Neutrophil (primary cell): ENCODE results near the gene FLYWCH1.

Source experiments
- H3K27ac ChIP-seq: fragments of 200-600 bp; sonication (generic); 2 replicates; pipeline ENCODE4 v1.5.1; 2016; ENCODE audit warnings: mild to moderate bottlenecking, moderate library complexity
- H3K27me3 ChIP-seq: fragments of 200-600 bp; sonication (generic); 2 replicates; pipeline ENCODE4 v1.6.0; 2016; ENCODE audit warnings: mild to moderate bottlenecking
- H3K36me3 ChIP-seq: fragments of 200-600 bp; sonication (generic); 2 replicates; pipeline ENCODE4 v1.5.1; 2017
- H3K4me1 ChIP-seq, 2 experiments: fragments of 200-600 bp in 1 of 2; sonication (generic) in 1 of 2; 1 replicate in 1 of 2; 2 replicates in 1 of 2; pipeline versions ENCODE4 v1.5.1 to v1.6.1; 2013 to 2016; ENCODE audit warnings: low read depth in 1 of 2, low read length in 1 of 2, mild to moderate bottlenecking in 1 of 2, moderate library complexity in 1 of 2; ENCODE audit not compliant: control insufficient read depth in 1 of 2, insufficient read depth in 1 of 2
- H3K4me3 ChIP-seq, 2 experiments: fragments of 200-600 bp in 1 of 2; sonication (generic) in 1 of 2; 1 replicate in 1 of 2; 2 replicates in 1 of 2; pipeline ENCODE4 v1.5.1; 2013 to 2016; ENCODE audit warnings: low read depth in 1 of 2, low read length in 1 of 2, mild to moderate bottlenecking in 1 of 2, moderate library complexity in 1 of 2
- H3K9me3 ChIP-seq: fragments of 200-600 bp; sonication (generic); 2 replicates; pipeline ENCODE4 v1.5.1; 2016
- TF ChIP-seq, protein P1 (sequence below): fragments of 200-600 bp; sonication (generic); IDR thresholded peaks from 2 replicates; pipeline ENCODE4 v1.5.1; 2016; ENCODE audit warnings: antibody characterized with exemption

FLYWCH1 gene

GRCh38 chr16:2948807-2949704 lies 37.3 kb downstream of the FLYWCH1 start:
- no peak overlapping the region for H3K4me3 ChIP-seq
- H3K36me3 ChIP-seq = peaks cover 32% of the 10 kb centered on the region
- H3K27me3 ChIP-seq = no peaks in the 10 kb centered on the region

DNA sequence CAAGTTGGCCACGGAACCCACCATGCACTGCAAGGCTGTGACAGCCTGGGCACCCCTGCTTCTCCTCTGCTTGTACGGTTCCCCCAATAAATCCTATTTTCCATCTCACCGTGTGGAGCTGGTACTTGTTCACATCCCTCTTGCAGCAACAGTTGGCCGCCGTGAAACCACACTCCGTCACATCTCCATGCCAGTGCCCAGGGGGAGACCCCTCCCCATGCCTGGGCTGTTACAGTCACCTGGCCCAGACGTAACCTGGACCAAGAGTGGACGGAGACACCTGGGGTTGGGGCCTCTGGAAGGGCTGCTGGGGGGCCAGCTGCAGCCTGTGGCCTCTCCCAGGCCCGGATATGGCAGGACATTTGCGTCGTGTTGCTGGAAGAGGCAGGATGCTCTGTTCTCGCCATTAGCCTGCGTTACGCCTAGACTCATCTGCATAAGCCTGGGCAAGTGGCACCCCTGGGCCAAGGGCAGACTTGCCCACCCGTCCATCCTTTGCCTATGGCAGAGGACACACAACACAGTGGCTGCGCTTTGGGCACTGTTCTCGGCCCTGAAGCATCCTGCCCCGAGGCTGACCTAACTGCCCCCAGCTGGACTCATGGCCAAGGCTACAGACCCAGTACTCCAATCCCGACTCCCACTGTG lies 38.1 kb downstream of the FLYWCH1 start:
- H3K9me3 ChIP-seq = no peaks in the 10 kb centered on the region
- no peak overlapping the region for H3K4me3 ChIP-seq
- TF ChIP-seq, protein P1, sequence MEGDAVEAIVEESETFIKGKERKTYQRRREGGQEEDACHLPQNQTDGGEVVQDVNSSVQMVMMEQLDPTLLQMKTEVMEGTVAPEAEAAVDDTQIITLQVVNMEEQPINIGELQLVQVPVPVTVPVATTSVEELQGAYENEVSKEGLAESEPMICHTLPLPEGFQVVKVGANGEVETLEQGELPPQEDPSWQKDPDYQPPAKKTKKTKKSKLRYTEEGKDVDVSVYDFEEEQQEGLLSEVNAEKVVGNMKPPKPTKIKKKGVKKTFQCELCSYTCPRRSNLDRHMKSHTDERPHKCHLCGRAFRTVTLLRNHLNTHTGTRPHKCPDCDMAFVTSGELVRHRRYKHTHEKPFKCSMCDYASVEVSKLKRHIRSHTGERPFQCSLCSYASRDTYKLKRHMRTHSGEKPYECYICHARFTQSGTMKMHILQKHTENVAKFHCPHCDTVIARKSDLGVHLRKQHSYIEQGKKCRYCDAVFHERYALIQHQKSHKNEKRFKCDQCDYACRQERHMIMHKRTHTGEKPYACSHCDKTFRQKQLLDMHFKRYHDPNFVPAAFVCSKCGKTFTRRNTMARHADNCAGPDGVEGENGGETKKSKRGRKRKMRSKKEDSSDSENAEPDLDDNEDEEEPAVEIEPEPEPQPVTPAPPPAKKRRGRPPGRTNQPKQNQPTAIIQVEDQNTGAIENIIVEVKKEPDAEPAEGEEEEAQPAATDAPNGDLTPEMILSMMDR = no peak
- H3K27ac ChIP-seq = no peak overlapping the region
- H3K4me1 ChIP-seq = peaks cover 3% of the 10 kb centered on the region in 2 experiments
- peaks cover 31% of the 10 kb centered on the region for H3K36me3 ChIP-seq
- no peaks in the 10 kb centered on the region for H3K27me3 ChIP-seq

More at GRCh38 chr16:2948807-2949704, 37.3 kb downstream of the FLYWCH1 start:
- TF ChIP-seq, protein P1 = no peak
- H3K27ac ChIP-seq = no peak overlapping the region
- H3K9me3 ChIP-seq = no peaks in the 10 kb centered on the region
- H3K4me1 ChIP-seq = no peaks in the 10 kb centered on the region

DNA sequence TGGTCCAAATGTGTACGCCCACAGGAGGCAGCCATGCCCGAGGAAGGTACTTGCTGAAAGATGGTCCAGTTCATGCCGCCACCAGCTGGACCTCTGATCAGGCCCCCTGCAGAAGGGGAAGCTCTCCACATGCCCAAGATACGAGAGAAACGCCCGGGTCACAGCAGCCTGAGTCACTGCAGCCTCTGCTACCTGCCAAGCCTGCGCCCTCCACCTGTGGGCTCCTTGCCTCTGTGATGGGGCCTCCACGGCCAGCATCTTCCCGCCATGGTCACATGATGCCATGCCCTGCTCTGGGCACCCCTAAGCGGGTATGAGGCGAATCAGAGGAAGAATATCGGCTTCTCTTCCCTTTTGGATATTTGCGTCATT lies 38.6 kb downstream of the FLYWCH1 start:
- no peaks in the 10 kb centered on the region for H3K9me3 ChIP-seq
- H3K27me3 ChIP-seq = no peaks in the 10 kb centered on the region
- H3K4me1 ChIP-seq = peaks cover 8% of the 10 kb centered on the region in 2 experiments
- no peak overlapping the region for H3K4me3 ChIP-seq
- TF ChIP-seq, protein P1 = no peak
- H3K27ac ChIP-seq = no peak overlapping the region
- H3K36me3 ChIP-seq = peaks cover 31% of the 10 kb centered on the region

DNA sequence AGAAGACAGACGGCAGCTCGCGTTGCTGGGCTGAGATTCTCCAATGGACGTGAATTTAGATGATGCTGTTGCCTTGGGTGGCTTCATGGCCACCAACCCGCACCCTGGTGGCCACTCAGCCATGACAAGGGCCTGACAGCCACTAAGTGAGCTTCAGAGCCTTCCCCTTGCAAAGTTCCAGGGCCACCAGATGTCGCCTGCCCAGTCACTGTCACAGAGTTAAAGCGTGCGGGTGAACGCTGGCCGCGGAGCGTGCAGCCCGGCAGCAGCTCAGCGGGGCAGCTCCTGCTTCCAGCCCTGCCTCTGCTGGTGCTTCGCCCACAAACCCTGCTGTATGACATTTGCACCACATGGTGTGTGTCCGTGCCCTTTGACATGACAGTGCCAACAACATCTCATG lies 39.0 kb downstream of the FLYWCH1 start:
- H3K4me1 ChIP-seq = peaks cover 11 to 13% of the 10 kb centered on the region in 2 experiments
- H3K4me3 ChIP-seq = no peak overlapping the region
- no peaks in the 10 kb centered on the region for H3K27me3 ChIP-seq
- no peak overlapping the region for H3K27ac ChIP-seq
- TF ChIP-seq, protein P1 = no peak
- peaks cover 31% of the 10 kb centered on the region for H3K36me3 ChIP-seq
- H3K9me3 ChIP-seq = no peaks in the 10 kb centered on the region

- H3K9me3 ChIP-seq = no peaks in the 10 kb centered on the region
- H3K36me3 ChIP-seq = peaks cover 31% of the 10 kb centered on the region
- H3K4me1 ChIP-seq = peaks cover 27 to 28% of the 10 kb centered on the region in 2 experiments
- H3K27me3 ChIP-seq = no peaks in the 10 kb centered on the region
- TF ChIP-seq, protein P1 = no peak
- no peak overlapping the region for H3K27ac ChIP-seq
- H3K4me3 ChIP-seq = no peak overlapping the region
These were observed 40.9 kb downstream of the FLYWCH1 start for GRCh38 chr16:2952679-2953078.
